ENCODE data around the gene PICK1.

GRCh38 chr22:38017272-38017920 is 39.8 kb upstream of the PICK1 start:
- TF ChIP-seq CTCF (conservative IDR thresholded peaks at IDR 0.05; ENCODE audit: low read length) (no peak), EZH2phosphoT487 (IDR thresholded peaks at IDR 0.05; ENCODE audit: borderline replicate concordance, low read depth, low read length) (no peak)

Data from OCI-LY7 (cell line).